ENCODE results near the gene TASP1. TPM values are rescaled to one million over a fixed set of nuclear protein-coding genes. Genes with fewer than 3 reads are reported as not detected.

The TASP1 gene, protein sequence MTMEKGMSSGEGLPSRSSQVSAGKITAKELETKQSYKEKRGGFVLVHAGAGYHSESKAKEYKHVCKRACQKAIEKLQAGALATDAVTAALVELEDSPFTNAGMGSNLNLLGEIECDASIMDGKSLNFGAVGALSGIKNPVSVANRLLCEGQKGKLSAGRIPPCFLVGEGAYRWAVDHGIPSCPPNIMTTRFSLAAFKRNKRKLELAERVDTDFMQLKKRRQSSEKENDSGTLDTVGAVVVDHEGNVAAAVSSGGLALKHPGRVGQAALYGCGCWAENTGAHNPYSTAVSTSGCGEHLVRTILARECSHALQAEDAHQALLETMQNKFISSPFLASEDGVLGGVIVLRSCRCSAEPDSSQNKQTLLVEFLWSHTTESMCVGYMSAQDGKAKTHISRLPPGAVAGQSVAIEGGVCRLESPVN
- total RNA-seq (22.4 TPM), polyA plus RNA-seq (11.0 TPM)

DNA sequence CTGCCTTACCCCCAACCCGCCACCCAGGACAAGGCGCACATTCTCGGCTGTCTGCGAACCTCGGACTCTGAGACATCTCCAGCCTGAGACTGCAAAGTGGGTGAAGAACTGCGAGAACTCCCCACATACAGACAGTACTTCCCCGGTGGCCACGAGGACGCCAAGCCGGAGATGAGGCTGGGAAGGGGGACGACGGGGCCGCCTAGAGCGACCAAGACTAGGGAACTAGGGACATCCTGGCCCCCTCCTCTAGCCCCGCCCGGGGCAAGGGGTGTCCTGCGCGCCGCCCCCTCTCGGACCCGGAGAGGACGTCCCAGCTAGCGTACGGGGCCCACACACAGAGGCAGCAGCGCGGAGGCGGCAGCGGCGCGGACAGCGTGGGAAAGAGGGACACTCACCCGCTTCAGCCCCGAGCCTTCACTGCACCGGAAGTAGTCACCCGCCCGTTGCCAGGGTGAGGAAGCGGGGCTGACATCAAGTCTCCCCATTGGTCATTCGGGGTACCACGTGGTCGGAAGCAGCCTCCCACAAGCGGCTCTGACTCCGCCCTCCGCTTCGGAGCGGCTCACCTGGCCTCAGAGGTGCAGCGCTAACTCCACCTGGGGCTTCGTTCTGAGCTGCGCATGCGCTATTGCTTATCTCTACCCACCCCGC, at the start of gene TASP1:
Gene TASP1 (minus strand): TSS at position 437 of the 654 bp plus-strand sequence. CDS start 8,854 bp downstream, outside the sequence.
- H3K4me1 ChIP-seq (ENCODE audit: insufficient read depth) = no peaks in the 10 kb centered on the region
- under 1% methylated on average over 50 of the region's 50 CpGs for WGBS
- H3K27ac ChIP-seq (ENCODE audit: low read depth) = peak within 1 kb of the TSS; percentile 71
- peak; percentile 91 for DNase-seq (ENCODE audit: extremely low spot score)
- H3K4me3 ChIP-seq (ENCODE audit: low read depth, low read length) = peak within 1 kb of the TSS; percentile 72
- no peaks in the 10 kb centered on the region for H3K36me3 ChIP-seq (ENCODE audit: insufficient read depth)

DNA sequence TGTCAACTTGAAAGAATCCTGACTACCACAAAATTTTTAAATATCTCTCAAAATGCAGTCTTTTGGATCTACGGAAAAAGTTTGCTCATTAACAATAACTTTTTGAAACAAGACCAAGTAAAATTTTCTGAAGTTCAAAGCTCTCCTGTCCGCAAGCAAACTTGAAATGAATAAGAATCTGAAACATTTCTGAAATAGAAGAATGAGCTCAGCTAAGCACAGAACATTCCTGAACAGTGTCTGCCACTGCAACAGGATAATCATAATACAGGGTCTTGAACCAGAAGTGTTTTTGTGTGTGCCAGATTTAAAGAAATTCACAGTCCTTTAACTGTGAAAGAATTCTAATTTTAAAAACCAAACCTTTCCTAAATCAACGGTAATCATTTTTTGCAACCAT, 49.1 kb upstream of the TASP1 start:
- 77% methylated on average over 3 of the region's 3 CpGs for WGBS
- H3K4me1 ChIP-seq (ENCODE audit: insufficient read depth) = no peaks in the 10 kb centered on the region

DNA sequence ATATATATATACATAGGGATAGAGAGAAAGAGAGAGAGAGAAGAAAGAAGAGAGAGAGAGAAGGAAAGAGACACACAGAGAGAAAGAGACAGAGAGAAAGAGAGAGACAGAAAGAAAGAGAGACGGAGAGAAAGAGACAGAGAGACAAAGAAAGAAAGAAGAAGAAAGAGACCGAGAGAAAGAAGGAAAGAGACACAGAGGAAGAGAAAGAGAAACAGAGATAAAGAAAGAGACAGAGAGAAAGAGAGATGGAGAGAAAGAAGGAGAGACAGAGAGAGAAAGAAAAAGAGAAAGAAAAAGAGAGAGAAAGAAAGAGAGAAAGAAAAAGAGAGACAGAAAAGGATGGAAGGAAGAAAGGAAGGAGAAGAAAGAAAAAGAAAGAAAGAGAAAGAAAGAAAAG, 46.9 kb upstream of the TASP1 start:
- no peaks in the 10 kb centered on the region for H3K4me1 ChIP-seq (ENCODE audit: insufficient read depth)
- no peak overlapping the region for H3K27ac ChIP-seq (ENCODE audit: low read depth)
- 93% methylated on average over 2 of the region's 2 CpGs for WGBS
- no peak overlapping the region for H3K4me3 ChIP-seq (ENCODE audit: low read depth, low read length)
- DNase-seq (ENCODE audit: extremely low spot score) = no peak
- H3K36me3 ChIP-seq (ENCODE audit: insufficient read depth) = no peaks in the 10 kb centered on the region

More for the DNA sequence above, 49.1 kb upstream of the TASP1 start:
- no peak overlapping the region for H3K4me3 ChIP-seq (ENCODE audit: low read depth, low read length)
- H3K27ac ChIP-seq (ENCODE audit: low read depth) = no peak overlapping the region
- no peaks in the 10 kb centered on the region for H3K36me3 ChIP-seq (ENCODE audit: insufficient read depth)
- no peak for DNase-seq (ENCODE audit: extremely low spot score)

DNA sequence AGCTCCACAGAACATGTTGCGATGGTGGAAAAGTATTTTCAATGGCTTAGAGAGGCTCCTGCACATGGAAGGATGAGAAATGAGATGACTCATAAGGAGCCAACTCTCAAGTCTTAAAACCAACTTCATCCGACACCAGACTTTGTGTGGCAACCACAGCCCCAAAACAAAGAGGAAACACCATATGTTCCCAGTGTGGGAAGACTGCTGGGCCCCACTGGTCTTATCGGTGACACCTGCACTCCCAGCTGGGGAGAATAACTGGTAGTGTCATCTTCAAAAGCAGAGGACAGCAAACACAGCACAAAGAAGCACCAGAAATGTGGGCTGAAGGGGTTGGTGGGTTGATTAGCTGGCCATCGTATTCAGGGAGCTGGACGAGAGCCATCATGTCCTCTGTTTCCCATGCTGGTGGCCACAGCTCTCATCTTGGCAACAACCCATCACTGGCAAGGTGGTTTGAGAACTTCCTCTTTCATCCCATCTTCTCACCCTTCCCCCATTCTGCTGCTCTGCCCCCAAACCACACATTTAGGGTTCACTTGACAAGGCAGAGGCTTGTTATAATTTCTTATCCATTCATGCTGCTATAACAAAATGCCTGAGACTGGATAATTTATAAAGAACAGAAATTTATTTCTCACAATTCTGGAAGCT, 46.0 kb upstream of the TASP1 start:
- no peak for DNase-seq (ENCODE audit: extremely low spot score)
- 85% methylated on average over 5 of the region's 5 CpGs for WGBS
- no peaks in the 10 kb centered on the region for H3K4me1 ChIP-seq (ENCODE audit: insufficient read depth)
- no peaks in the 10 kb centered on the region for H3K36me3 ChIP-seq (ENCODE audit: insufficient read depth)
- no peak overlapping the region for H3K27ac ChIP-seq (ENCODE audit: low read depth)
- no peak overlapping the region for H3K4me3 ChIP-seq (ENCODE audit: low read depth, low read length)

DNA sequence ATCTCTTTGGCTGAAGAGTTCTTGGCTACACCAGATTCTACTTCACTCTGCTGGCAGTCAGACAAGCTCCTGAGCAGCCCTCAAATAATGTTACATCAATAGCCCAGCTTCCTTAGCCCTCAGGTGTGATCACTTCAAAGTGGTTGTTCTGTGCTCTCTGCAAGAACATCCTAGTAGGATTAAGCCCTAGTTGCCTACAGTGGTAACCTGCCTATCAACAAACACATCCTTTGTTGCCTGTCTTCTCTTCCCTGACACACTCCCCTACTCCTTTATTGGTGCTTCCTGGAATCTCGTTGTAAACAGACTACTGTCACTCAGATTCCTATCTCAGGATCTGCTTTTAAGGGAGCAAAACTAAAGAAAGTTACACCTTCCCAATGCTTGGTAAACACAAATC, 45.1 kb upstream of the TASP1 start:
- Histone ChIP-seq H3K27ac (ENCODE audit: low read depth) (no peak overlapping the region), H3K36me3 (ENCODE audit: insufficient read depth) (no peaks in the 10 kb centered on the region), H3K4me3 (ENCODE audit: low read depth, low read length) (no peak overlapping the region), H3K4me1 (ENCODE audit: insufficient read depth) (no peaks in the 10 kb centered on the region)
- no peak for DNase-seq (ENCODE audit: extremely low spot score)
- 21% methylated on average over 1 of the region's 1 CpG for WGBS

DNA sequence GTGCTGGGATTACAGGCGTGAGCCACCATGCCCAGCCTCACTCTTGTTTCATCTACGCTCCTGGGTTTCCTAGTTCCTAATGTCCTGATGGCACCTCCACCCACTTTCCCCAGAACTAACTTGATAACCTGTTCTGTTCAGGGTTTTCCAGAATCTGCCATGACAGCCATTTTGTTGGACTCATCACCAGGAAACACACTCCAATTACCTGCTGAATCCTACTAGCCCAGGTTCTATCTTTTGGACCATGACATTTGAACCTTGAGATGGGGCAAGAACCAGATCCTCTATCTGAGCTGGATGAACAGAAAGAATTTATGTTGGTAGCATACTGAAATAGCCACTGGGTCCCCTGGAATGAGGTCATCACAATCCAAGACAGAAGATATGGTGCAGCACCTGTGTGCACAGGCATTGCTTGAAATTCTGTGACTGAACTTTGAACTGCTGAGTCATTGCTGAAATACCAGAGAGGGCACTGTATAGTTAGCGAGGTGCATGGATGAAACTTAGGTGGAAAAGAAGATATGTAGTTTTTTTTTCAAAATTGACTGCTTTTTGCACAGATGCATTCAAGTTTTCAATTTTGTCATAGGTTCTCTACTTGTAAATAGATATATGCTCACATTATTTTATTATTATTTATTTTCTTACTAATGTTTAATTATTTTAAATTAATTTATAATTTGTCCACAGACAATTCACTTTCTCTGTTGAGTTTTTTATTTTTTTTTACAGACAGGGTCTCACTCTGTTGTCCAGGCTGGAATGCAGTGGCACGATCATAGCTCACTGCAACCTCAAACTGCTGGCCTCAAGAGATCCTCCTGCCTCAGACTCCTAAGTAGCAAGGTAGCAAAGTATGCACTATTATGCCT, 42.8 kb upstream of the TASP1 start:
- Histone ChIP-seq H3K4me1 (ENCODE audit: insufficient read depth) (no peaks in the 10 kb centered on the region), H3K27ac (ENCODE audit: low read depth) (no peak overlapping the region), H3K4me3 (ENCODE audit: low read depth, low read length) (no peak overlapping the region), H3K36me3 (ENCODE audit: insufficient read depth) (no peaks in the 10 kb centered on the region)
- 94% methylated on average over 4 of the region's 4 CpGs for WGBS
- DNase-seq (ENCODE audit: extremely low spot score) = no peak

DNA sequence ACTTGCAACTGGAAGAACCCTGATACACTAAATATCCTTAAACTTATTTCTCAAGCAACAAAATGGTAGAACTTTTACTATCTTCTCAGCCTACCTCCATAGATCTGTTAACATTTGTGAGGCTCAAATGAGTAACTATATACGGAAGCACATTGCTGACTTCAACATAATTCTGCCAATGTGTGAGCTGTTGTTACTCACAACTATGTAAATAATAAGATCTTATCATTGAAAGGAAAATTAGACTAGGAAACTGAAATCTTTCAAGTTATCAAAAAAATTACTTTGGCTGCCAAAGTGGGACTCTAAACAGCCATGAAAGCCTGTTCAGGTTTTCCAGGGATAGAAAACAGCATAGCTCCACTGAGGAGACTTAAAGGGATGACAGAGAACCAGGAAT, 40.2 kb upstream of the TASP1 start:
- Histone ChIP-seq H3K27ac (ENCODE audit: low read depth) (no peak overlapping the region), H3K4me3 (ENCODE audit: low read depth, low read length) (no peak overlapping the region), H3K4me1 (ENCODE audit: insufficient read depth) (no peaks in the 10 kb centered on the region), H3K36me3 (ENCODE audit: insufficient read depth) (no peaks in the 10 kb centered on the region)
- DNase-seq (ENCODE audit: extremely low spot score) = no peak
- WGBS = 46% methylated on average over 1 of the region's 1 CpG

DNA sequence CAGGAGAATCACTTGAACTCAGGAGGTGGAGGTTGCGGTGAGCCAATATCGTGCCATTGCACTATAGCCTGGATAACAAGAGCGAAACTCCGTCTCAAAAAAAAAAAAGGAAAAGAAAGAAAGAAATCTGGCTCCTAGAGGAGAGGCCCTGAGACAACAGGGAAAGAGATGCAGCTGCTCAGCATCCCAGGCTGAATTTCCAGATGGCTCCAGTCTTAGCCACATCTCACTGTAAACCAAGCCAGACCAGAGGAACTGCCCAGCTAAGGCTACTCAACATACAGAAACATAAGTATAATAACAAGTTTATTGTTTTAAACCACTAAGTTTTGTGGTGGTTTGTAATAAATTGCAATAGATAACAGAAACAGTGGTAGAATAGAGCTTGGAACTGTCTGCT, 38.5 kb upstream of the TASP1 start:
- Histone ChIP-seq H3K36me3 (ENCODE audit: insufficient read depth) (no peaks in the 10 kb centered on the region), H3K4me1 (ENCODE audit: insufficient read depth) (no peaks in the 10 kb centered on the region), H3K4me3 (ENCODE audit: low read depth, low read length) (no peak overlapping the region), H3K27ac (ENCODE audit: low read depth) (no peak overlapping the region)
- DNase-seq (ENCODE audit: extremely low spot score) = no peak
- WGBS = 57% methylated on average over 4 of the region's 4 CpGs

DNA sequence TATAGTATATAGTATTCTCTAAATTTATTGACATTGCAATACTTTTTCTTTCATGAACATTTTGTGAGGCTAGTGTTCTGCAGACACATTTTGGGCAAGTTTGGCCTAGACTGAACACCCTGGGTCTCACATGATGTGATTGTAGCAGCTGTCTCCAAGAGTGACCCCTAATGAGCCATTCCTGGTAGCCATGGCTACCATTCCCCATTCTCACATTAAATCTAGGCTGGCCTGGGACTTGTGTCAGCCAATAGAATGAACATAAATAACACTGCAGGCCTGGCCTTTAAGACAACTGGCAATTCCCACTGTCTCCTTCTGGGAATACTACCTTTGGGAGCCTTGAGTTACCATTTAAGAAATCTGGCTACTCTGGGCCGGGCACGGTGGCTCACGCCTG, 38.0 kb upstream of the TASP1 start:
- H3K27ac ChIP-seq (ENCODE audit: low read depth) = no peak overlapping the region
- DNase-seq (ENCODE audit: extremely low spot score) = no peak
- no peaks in the 10 kb centered on the region for H3K4me1 ChIP-seq (ENCODE audit: insufficient read depth)
- H3K4me3 ChIP-seq (ENCODE audit: low read depth, low read length) = no peak overlapping the region
- H3K36me3 ChIP-seq (ENCODE audit: insufficient read depth) = no peaks in the 10 kb centered on the region
- whole genome bisulfite sequencing = 93% methylated on average over 3 of the region's 3 CpGs

DNA sequence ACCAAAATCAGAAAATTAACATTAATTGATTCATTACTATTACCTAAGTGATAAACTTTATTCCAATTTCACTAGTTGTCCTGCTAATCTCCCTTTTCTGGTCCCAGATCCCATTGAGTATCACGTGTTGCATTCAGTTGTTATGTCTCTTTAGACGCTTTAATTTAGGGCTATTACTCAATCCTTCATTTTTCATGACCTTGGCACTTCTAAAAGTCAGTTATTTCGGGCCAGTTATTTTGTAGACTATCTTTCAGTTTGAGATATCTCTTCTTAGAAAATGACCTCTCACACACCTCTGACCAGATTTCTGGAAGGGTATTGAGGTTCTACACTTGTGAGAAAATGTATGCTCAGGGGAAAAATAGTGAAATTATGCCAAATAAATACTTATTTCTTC, 34.0 kb upstream of the TASP1 start:
- Histone ChIP-seq H3K27ac (ENCODE audit: low read depth) (no peak overlapping the region), H3K36me3 (ENCODE audit: insufficient read depth) (no peaks in the 10 kb centered on the region), H3K4me3 (ENCODE audit: low read depth, low read length) (no peak overlapping the region), H3K4me1 (ENCODE audit: insufficient read depth) (no peaks in the 10 kb centered on the region)
- WGBS = 64% methylated on average over 3 of the region's 3 CpGs
- no peak for DNase-seq (ENCODE audit: extremely low spot score)

DNA sequence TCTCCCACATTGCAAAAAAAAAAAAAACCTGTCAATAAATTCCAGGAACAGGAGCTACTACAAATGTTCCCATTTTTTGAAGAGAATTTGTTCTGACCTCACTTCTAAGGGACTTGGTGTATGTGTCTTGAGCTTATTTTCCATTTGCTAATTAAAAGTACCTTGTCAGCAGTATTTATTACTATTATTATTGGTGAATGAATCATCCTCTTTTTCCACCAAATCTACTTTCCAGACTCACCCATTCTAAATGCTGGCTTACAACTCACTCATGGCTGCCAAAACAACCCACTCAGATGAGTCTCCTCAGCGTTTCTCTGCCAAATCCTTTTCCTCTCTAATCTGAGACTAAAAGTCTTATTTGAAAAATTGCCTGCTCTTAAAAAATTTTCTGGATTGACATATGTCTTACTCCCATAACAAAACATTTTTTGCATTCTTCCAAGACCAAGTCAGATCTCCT, 33.2 kb upstream of the TASP1 start:
- no peak overlapping the region for H3K27ac ChIP-seq (ENCODE audit: low read depth)

DNA sequence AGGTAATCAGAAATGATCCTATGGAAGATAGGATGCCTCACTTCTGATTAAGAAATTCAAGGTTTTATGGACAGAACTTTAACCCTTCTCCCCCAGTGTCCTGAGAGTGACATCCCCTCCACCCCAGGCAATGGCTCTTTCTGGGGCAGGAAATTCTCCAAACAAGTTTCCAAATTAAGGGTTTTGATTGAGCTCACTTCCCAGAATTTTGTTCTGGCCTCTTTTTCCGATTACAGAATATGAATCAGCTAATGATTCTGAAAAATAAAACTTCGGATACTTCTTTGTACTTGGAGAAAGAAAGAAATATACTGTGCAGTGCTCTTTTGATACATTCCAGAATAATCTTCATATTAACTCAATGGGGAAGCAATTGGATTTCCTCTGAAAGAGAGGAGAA, 32.8 kb upstream of the TASP1 start:
- H3K4me3 ChIP-seq (ENCODE audit: low read depth, low read length) = no peak overlapping the region
- H3K36me3 ChIP-seq (ENCODE audit: insufficient read depth) = no peaks in the 10 kb centered on the region
- no peak for DNase-seq (ENCODE audit: extremely low spot score)
- no peak overlapping the region for H3K27ac ChIP-seq (ENCODE audit: low read depth)
- H3K4me1 ChIP-seq (ENCODE audit: insufficient read depth) = no peaks in the 10 kb centered on the region
- WGBS = 56% methylated on average over 2 of the region's 2 CpGs

More for the DNA sequence above, 33.2 kb upstream of the TASP1 start:
- Histone ChIP-seq H3K4me3 (ENCODE audit: low read depth, low read length) (no peak overlapping the region), H3K4me1 (ENCODE audit: insufficient read depth) (no peaks in the 10 kb centered on the region), H3K36me3 (ENCODE audit: insufficient read depth) (no peaks in the 10 kb centered on the region)
- no peak for DNase-seq (ENCODE audit: extremely low spot score)
- 15% methylated on average over 1 of the region's 1 CpG for WGBS

DNA sequence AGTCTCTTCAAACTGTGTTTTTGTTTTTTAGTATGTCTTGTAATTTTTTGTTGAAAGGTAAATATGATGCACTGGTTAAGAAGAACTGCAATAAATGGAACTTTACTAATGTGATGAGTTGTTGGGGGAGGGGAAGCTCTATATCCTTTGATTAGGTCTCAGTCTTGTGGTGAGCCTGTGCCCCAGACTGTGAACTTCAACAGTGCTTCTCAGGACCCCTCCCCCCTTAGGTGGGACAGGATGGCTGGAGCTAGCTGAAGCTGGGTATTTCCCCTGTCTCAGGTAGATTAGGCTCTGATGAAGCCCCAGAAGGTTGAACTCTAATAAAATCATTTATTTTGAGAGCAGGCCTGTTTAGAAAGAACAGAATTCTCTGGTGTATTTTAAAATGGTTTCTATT, 31.4 kb upstream of the TASP1 start:
- Histone ChIP-seq H3K4me3 (ENCODE audit: low read depth, low read length) (no peak overlapping the region), H3K36me3 (ENCODE audit: insufficient read depth) (no peaks in the 10 kb centered on the region), H3K4me1 (ENCODE audit: insufficient read depth) (no peaks in the 10 kb centered on the region), H3K27ac (ENCODE audit: low read depth) (no peak overlapping the region)
- DNase-seq (ENCODE audit: extremely low spot score) = no peak
